T-helper 2 cell (primary cell): ENCODE data around the gene ALPI.

Experiments
- DNase-seq, 5 experiments: peaks; one replicate each; pipeline versions ENCODE4 v3.0.0 to v3.0.0-alpha.2; 2012 to 2022

The ALPI gene

GRCh38 chr2:232465061-232465460, 9.1 kb downstream of the ALPI start:
- DNase-seq, result no peak

GRCh38 chr2:232466221-232466620, 10.3 kb downstream of the ALPI start:
- no peak for DNase-seq

- DNase-seq, result no peak
These were observed 17.5 kb downstream of the ALPI start for GRCh38 chr2:232473467-232473890.

- DNase-seq, result no peak
These were observed 20.1 kb downstream of the ALPI start for GRCh38 chr2:232476045-232476444.

- no peak for DNase-seq
These were observed 20.8 kb downstream of the ALPI start for GRCh38 chr2:232476791-232477190.

GRCh38 chr2:232477751-232478510, 22.0 kb downstream of the ALPI start:
- DNase-seq, result no peak

- no peak for DNase-seq
These were observed 22.8 kb downstream of the ALPI start for GRCh38 chr2:232478571-232479340.

GRCh38 chr2:232479341-232480200, 23.6 kb downstream of the ALPI start:
- no peak for DNase-seq

GRCh38 chr2:232480201-232481190, 24.5 kb downstream of the ALPI start:
- DNase-seq, result no peak

GRCh38 chr2:232481322-232482140, 25.6 kb downstream of the ALPI start:
- no peak for DNase-seq

GRCh38 chr2:232482301-232483238, 26.6 kb downstream of the ALPI start:
- DNase-seq, result no peak

- no peak for DNase-seq
These were observed 27.5 kb downstream of the ALPI start for GRCh38 chr2:232483311-232483922.

- DNase-seq, result no peak
These were observed 28.1 kb downstream of the ALPI start for GRCh38 chr2:232483923-232484627.

- DNase-seq, result no peak
These were observed 28.8 kb downstream of the ALPI start for GRCh38 chr2:232484628-232485347.

GRCh38 chr2:232485348-232485756, 29.4 kb downstream of the ALPI start:
- no peak for DNase-seq

GRCh38 chr2:232485757-232486557, 30.0 kb downstream of the ALPI start:
- no peak for DNase-seq
